NCI-H146 treated with DMSO at 0.1 percent for 48 hours (cell line): ENCODE measurements around the gene CREB3.

Source experiments
- DNase-seq: peaks from one replicate; lab custom pipeline; 2025; ENCODE audit not compliant: unreplicated experiment; lab: John Stamatoyannopoulos, UW

The CREB3 gene

GRCh38 chr9:35732185-35732799 is at the start of gene CREB3, which contains the start of gene TLN1:
Gene CREB3, plus strand, starts transcription at chr9:35732666. Its CDS starts 107 bp downstream, at chr9:35732773.
Gene TLN1, minus strand, starts transcription at chr9:35732195. Its CDS starts 6,501 bp downstream, at chr9:35725694.
- peak; percentile 97 for DNase-seq

- no peak for DNase-seq
Measured at GRCh38 chr9:35683323-35683722, 49.1 kb upstream of the CREB3 start.

- no peak for DNase-seq
Measured at GRCh38 chr9:35684921-35685320, 47.5 kb upstream of the CREB3 start.

- no peak for DNase-seq
Measured at GRCh38 chr9:35685506-35685905, 47.0 kb upstream of the CREB3 start.

GRCh38 chr9:35686222-35687203 is 46.0 kb upstream of the CREB3 start:
- DNase-seq = no peak

- no peak for DNase-seq
Measured at GRCh38 chr9:35687306-35687705, 45.2 kb upstream of the CREB3 start.

- DNase-seq = no peak
Measured at GRCh38 chr9:35687972-35688557, 44.4 kb upstream of the CREB3 start.

GRCh38 chr9:35688558-35689541 is 43.6 kb upstream of the CREB3 start:
- no peak for DNase-seq

GRCh38 chr9:35689542-35690293 is 42.7 kb upstream of the CREB3 start, which contains the start of gene TPM2:
Gene TPM2, minus strand, starts transcription at chr9:35689925. Its CDS starts 108 bp downstream, at chr9:35689817.
- no peak for DNase-seq

GRCh38 chr9:35690294-35690613 is 42.2 kb upstream of the CREB3 start:
- no peak for DNase-seq

- DNase-seq = no peak
Measured at GRCh38 chr9:35690614-35691333, 41.7 kb upstream of the CREB3 start.

- no peak for DNase-seq
Measured at GRCh38 chr9:35691334-35691650, 41.2 kb upstream of the CREB3 start.

- DNase-seq = no peak
Measured at GRCh38 chr9:35691757-35692301, 40.6 kb upstream of the CREB3 start.

- DNase-seq = no peak
Measured at GRCh38 chr9:35695943-35696401, 36.5 kb upstream of the CREB3 start.

GRCh38 chr9:35696520-35697215 is 35.8 kb upstream of the CREB3 start:
- peak; percentile 23 for DNase-seq

- no peak for DNase-seq
Measured at GRCh38 chr9:35697486-35697885, 35.0 kb upstream of the CREB3 start.

- DNase-seq = no peak
Measured at GRCh38 chr9:35698231-35698630, 34.2 kb upstream of the CREB3 start.

- DNase-seq = no peak
Measured at GRCh38 chr9:35700031-35700430, 32.4 kb upstream of the CREB3 start.
